B cell (primary cell): ENCODE data around the gene ACADM. TPM values are rescaled to one million over a fixed set of nuclear protein-coding genes. Genes with fewer than 3 reads are reported as not detected.

Experiments used
- ATAC-seq: fragments of 200-7000 bp; cut with Tn5 transposase; one replicate; pipeline ENCODE4 v1.10.0; 2021; ENCODE audit warnings: low read depth, mild to moderate bottlenecking, moderate number of reproducible peaks, moderate library complexity
- CTCF ChIA-PET: fragments of 350-600 bp; sonication (Branson Sonifier 250); formaldehyde crosslinking; loops from one replicate; lab custom pipeline; 2021; ENCODE audit warnings: antibody characterized with exemption, inconsistent platforms; lab: Charles Lee
- POLR2A ChIA-PET: fragments of 350-600 bp; sonication (Branson Sonifier 250); formaldehyde crosslinking; loops from one replicate; lab custom pipeline; 2021; ENCODE audit warnings: antibody characterized with exemption; lab: Charles Lee
- DNase-seq: peaks from one replicate; pipeline ENCODE4 v3.0.0; 2013
- H2AFZ ChIP-seq: 2 replicates; pipeline ENCODE4 v1.6.1; 2012; ENCODE audit warnings: mild to moderate bottlenecking, low read depth, low read length; ENCODE audit not compliant: insufficient read depth, poor library complexity, severe bottlenecking
- H3K27ac ChIP-seq, 2 donors: 1 replicate in 1 of 2; 2 replicates in 1 of 2; pipeline ENCODE4 v1.5.1; 2012 to 2013; ENCODE audit warnings: low read length in 2 of 2, mild to moderate bottlenecking in 2 of 2, moderate library complexity in 1 of 2
- H3K27me3 ChIP-seq, 4 experiments: fragments of 200-600 bp in 1 of 4; sonication (generic) in 1 of 4; replicated peaks in 1 of 4; 1 replicate in 2 of 4; 2 replicates in 2 of 4; pipeline versions ENCODE4 v1.6.1 to v1.7.0; 2013 to 2016; ENCODE audit warnings: low read length in 3 of 4, mild to moderate bottlenecking in 2 of 4, mixed read lengths in 1 of 4, moderate library complexity in 1 of 4; ENCODE audit not compliant: insufficient read depth in 4 of 4, control insufficient read depth in 3 of 4; ENCODE audit errors: control extremely low read depth in 1 of 4
- H3K36me3 ChIP-seq, 2 experiments: replicated peaks in 1 of 2; 1 replicate in 1 of 2; 2 replicates in 1 of 2; pipeline versions ENCODE4 v1.6.1 to v1.7.1; 2013; ENCODE audit warnings: low read length in 1 of 2; ENCODE audit not compliant: insufficient read depth in 2 of 2, control insufficient read depth in 1 of 2; ENCODE audit errors: control extremely low read depth in 1 of 2, extremely low read depth in 1 of 2
- H3K4me1 ChIP-seq, 2 donors: fragments of 200-600 bp in 1 of 2; sonication (generic) in 1 of 2; 1 replicate in 1 of 2; 2 replicates in 1 of 2; pipeline versions ENCODE4 v1.5.1 to v1.6.1; 2013 to 2017; ENCODE audit warnings: low read length in 2 of 2; ENCODE audit not compliant: control insufficient read depth in 2 of 2, insufficient read depth in 2 of 2
- H3K4me2 ChIP-seq: replicated peaks from 2 replicates; pipeline ENCODE3; 2012; ENCODE audit warnings: mild to moderate bottlenecking, low read depth, low read length; ENCODE audit not compliant: poor library complexity, severe bottlenecking
- H3K4me3 ChIP-seq, 5 experiments: fragments of 200-600 bp in 1 of 5; sonication (generic) in 1 of 5; 1 replicate in 3 of 5; 2 replicates in 2 of 5; pipeline versions ENCODE4 v1.5.1 to v1.7.0; 2011 to 2016; ENCODE audit warnings: low read length in 4 of 5, mild to moderate bottlenecking in 4 of 5, low read depth in 2 of 5, control low read depth in 1 of 5, moderate library complexity in 1 of 5; ENCODE audit not compliant: insufficient read depth in 1 of 5; ENCODE audit errors: control extremely low read depth in 1 of 5, extremely low read depth in 1 of 5
- H3K79me2 ChIP-seq: fragments of 200-600 bp; sonication (generic); one replicate; pipeline ENCODE4 v1.6.0; 2016; ENCODE audit warnings: low read length; ENCODE audit not compliant: control insufficient read depth, insufficient read depth
- H3K9ac ChIP-seq: fragments of 200-600 bp; sonication (generic); 2 replicates; pipeline ENCODE4 v1.6.1; 2017; ENCODE audit warnings: mild to moderate bottlenecking, low read length, moderate library complexity
- H3K9me3 ChIP-seq, 3 donors: one replicate each; pipeline versions ENCODE4 v1.6.1 to v1.7.1; 2013; ENCODE audit warnings: low read length in 2 of 3; ENCODE audit not compliant: control insufficient read depth in 2 of 3, insufficient read depth in 1 of 3; ENCODE audit errors: control extremely low read depth in 1 of 3
- H4K20me1 ChIP-seq: 2 replicates; pipeline ENCODE4 v1.6.0; 2012; ENCODE audit warnings: mild to moderate bottlenecking, low read length; ENCODE audit not compliant: insufficient read depth, control insufficient read depth, poor library complexity, severe bottlenecking
- H3K27ac Mint-ChIP-seq: one replicate; pipeline ENCODE4 v1.8.0; 2021; ENCODE audit warnings: mixed read lengths
- H3K27me3 Mint-ChIP-seq: one replicate; pipeline ENCODE4 v1.8.0; 2021; ENCODE audit warnings: mixed read lengths
- H3K4me1 Mint-ChIP-seq: one replicate; pipeline ENCODE4 v1.8.0; 2021; ENCODE audit warnings: mixed read lengths
- H3K4me3 Mint-ChIP-seq: one replicate; pipeline ENCODE4 v1.8.0; 2021; ENCODE audit warnings: mixed read lengths
- H3K9me3 Mint-ChIP-seq: one replicate; pipeline ENCODE4 v1.8.0; 2022; ENCODE audit warnings: mixed read lengths; ENCODE audit not compliant: insufficient read depth
- CTCF ChIP-seq: fragments of 200-600 bp; IDR thresholded peaks from one replicate; pipeline ENCODE4 v1.8.0; 2022; ENCODE audit warnings: antibody characterized with exemption, mild to moderate bottlenecking
- EZH2 ChIP-seq: IDR thresholded peaks from 2 replicates; pipeline ENCODE4 v1.6.1; 2012; ENCODE audit warnings: borderline replicate concordance, low read depth, mild to moderate bottlenecking, moderate library complexity, low read length; ENCODE audit not compliant: insufficient read depth, poor library complexity, severe bottlenecking
- WGBS: methylation state at CpG from one replicate; pipeline ENCODE4 v1.1.5; 2013; ENCODE audit warnings: missing lambda C conversion rate; ENCODE audit not compliant: insufficient coverage; 5-methylcytosine and 5-hydroxymethylcytosine counted together
- intact Hi-C: fragments of 100-400 bp; cut with micrococcal nuclease; formaldehyde crosslinking; loops from one replicate; pipeline ENCODE4 v1.10.0; 2022
- polyA plus RNA-seq: library from polyadenylated mRNA; depleted of rRNA; stranded (reverse); fragments of >200 nt; gene quantifications from 2 replicates; pipeline ENCODE4 v1.2.3, GENCODE V29; 2012
- total RNA-seq, 2 donors: library from RNA; stranded (reverse); fragments of 120-200 nt in 1 of 2; gene quantifications; 1 replicate in 1 of 2; 2 replicates in 1 of 2; pipeline versions ENCODE4 v1.2.3 to v1.2.4, GENCODE V29; 2013 to 2022

Gene ACADM
- total and polyA plus RNA-seq, 2 donors (not counting 1 experiment from before 2014, with no cell fraction given): 16.4 to 53.3 TPM

GRCh38 chr1:75731881-75732280 is 7.4 kb downstream of the ACADM start:
- 86% methylated on average over 1 of the region's 4 CpGs for WGBS
- no peaks in the 10 kb centered on the region for H3K27me3 ChIP-seq
- Mint-ChIP-seq H3K4me3 (no peak overlapping the region), H3K4me1 (peaks cover 21% of the 10 kb centered on the region), H3K9me3 (no peaks in the 10 kb centered on the region), H3K27ac (no peak overlapping the region), H3K27me3 (no peaks in the 10 kb centered on the region)
- H3K4me1 ChIP-seq: peaks cover 8 to 11% of the 10 kb centered on the region in 2 donors
- peaks cover 13 to 36% of the 10 kb centered on the region in 2 experiments for H3K36me3 ChIP-seq
- ATAC-seq (no peak), DNase-seq (no peak)
- TF ChIP-seq EZH2 (no peak), CTCF (no peak)
- no peak overlapping the region for H3K9ac ChIP-seq
- H4K20me1 ChIP-seq: no peaks in the 10 kb centered on the region
- no peak overlapping the region for H3K27ac ChIP-seq
- no peaks in the 10 kb centered on the region for H3K9me3 ChIP-seq
- H3K4me2 ChIP-seq: no peak overlapping the region
- intact Hi-C loops: no loop called here
- H3K4me3 ChIP-seq: no peak overlapping the region
- ChIA-PET POLR2A (no interaction called here), CTCF (no interaction called here)
- no peak overlapping the region for H2AFZ ChIP-seq
- peaks cover 29% of the 10 kb centered on the region for H3K79me2 ChIP-seq

- Histone ChIP-seq H2AFZ (no peak overlapping the region), H3K27ac (no peak overlapping the region), H3K4me3 (no peak overlapping the region), H3K4me1 (peaks cover 3% of the 10 kb centered on the region in 2 donors), H3K4me2 (no peak overlapping the region), H4K20me1 (no peaks in the 10 kb centered on the region), H3K9ac (no peak overlapping the region), H3K9me3 (no peaks in the 10 kb centered on the region), H3K36me3 (peaks cover 16 to 41% of the 10 kb centered on the region in 2 experiments), H3K27me3 (no peaks in the 10 kb centered on the region), H3K79me2 (peaks cover 29% of the 10 kb centered on the region)
- no CpG with 5 or more reads among the region's 1 CpG for WGBS
- ChIA-PET POLR2A (no interaction called here), CTCF (no interaction called here)
- ATAC-seq (no peak), DNase-seq (no peak)
- intact Hi-C loops: no loop called here
- Mint-ChIP-seq H3K27me3 (no peaks in the 10 kb centered on the region), H3K27ac (no peak overlapping the region), H3K9me3 (no peaks in the 10 kb centered on the region), H3K4me3 (no peak overlapping the region), H3K4me1 (peaks cover 13% of the 10 kb centered on the region)
- TF ChIP-seq EZH2: no peak
- TF ChIP-seq CTCF: no peak
Measured at GRCh38 chr1:75732703-75733102, 8.2 kb downstream of the ACADM start.
